HCT116 (cell line): ENCODE measurements around the gene ZBTB12.
"Not testable (repeated sequence)": the region's sequence is repeated elsewhere in the genome, so short reads cannot be mapped to it uniquely, and the experiment has no call there.

Experiments
- CTCF ChIP-seq, 3 experiments: fragments of 200-600 bp in 1 of 3; sonication (generic) in 1 of 3; IDR thresholded peaks in 2 of 3; conservative IDR thresholded peaks in 1 of 3; 2 replicates each; pipeline ENCODE4 v1.5.1; 2012 to 2017; ENCODE audit warnings: low read depth in 2 of 3, low read length in 2 of 3, antibody characterized with exemption in 1 of 3, borderline replicate concordance in 1 of 3, control low read depth in 1 of 3, mild to moderate bottlenecking in 1 of 3, mixed read lengths in 1 of 3, mixed run types in 1 of 3, moderate library complexity in 1 of 3; ENCODE audit not compliant: insufficient read depth in 1 of 3
- EZH2 ChIP-seq: fragments of 200-600 bp; sonication (generic); IDR thresholded peaks from 2 replicates; pipeline ENCODE4 v1.6.1; 2017; ENCODE audit warnings: antibody characterized with exemption, mixed run types
- SRF ChIP-seq: IDR thresholded peaks from 2 replicates; pipeline ENCODE4 v1.6.1; 2012; ENCODE audit warnings: low read depth
- ZNF274 ChIP-seq: fragments of 200-500 bp; sonication (Bioruptor generic); IDR thresholded peaks from 2 replicates; pipeline ENCODE4 v1.6.1; 2014; ENCODE audit warnings: mild to moderate bottlenecking, low read depth, low read length, inconsistent platforms

GRCh38 chr6:31906727-31907126 lies 4.8 kb upstream of the ZBTB12 start:
- TF ChIP-seq ZNF274; CTCF (IDR thresholded peaks at IDR 0.05 in 2 of 3, conservative IDR thresholded peaks at IDR 0.05 in 1 of 3; ENCODE audit: borderline replicate concordance in 1 of 3, insufficient read depth in 1 of 3, low read depth in 2 of 3, low read length in 2 of 3); EZH2; SRF: not testable (repeated sequence)
